ENCODE data around the gene TEX53.

Gene TEX53

DNA sequence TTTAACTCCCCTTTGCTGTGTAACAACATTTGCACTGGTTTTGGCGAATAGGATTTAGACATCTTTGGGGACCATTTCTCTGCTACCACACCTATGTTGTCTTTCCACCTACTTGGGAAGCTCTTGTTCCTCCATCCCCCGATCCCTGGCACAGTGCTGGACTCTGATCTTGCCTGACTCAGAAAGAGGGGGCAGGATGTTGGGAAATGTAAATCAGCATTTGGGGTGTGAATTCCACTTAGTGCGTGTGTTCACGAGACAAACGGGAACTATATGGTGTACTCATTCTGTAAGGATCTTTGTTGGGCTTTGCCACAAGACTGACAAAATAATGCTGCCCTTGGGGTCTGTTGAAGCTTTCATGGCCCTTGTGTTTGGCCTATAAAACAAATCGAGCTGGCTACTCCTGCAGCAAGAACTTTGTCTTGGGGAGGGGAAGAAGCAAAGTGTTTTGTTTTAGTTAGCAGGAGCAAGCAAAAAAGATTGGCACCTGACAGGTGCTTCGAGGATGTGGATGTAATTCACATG, 28.0 kb downstream of the TEX53 start:
- Histone ChIP-seq H2AFZ (ENCODE audit: low read depth) (no peak overlapping the region), H3K36me3 (ENCODE audit: insufficient read depth) (peaks cover 8% of the 10 kb centered on the region; the same call in 1 of the 2 replicates), H3K27ac (no peak overlapping the region), H3K4me3 (IDR thresholded peaks at IDR 0.05; ENCODE audit: insufficient read depth, low read depth, low read length) (no peak overlapping the region), H3K27me3 (ENCODE audit: insufficient read depth, low read depth) (no peaks in the 10 kb centered on the region), H3K4me1 (ENCODE audit: low read depth, poor library complexity, severe bottlenecking) (no peaks in the 10 kb centered on the region), H3K4me2 (no peak overlapping the region), H3K9ac (no peak overlapping the region), H3K79me2 (ENCODE audit: insufficient read depth, low read depth) (no peaks in the 10 kb centered on the region), H4K20me1 (ENCODE audit: insufficient read depth) (no peaks in the 10 kb centered on the region)
- TF ChIP-seq, protein P1, sequence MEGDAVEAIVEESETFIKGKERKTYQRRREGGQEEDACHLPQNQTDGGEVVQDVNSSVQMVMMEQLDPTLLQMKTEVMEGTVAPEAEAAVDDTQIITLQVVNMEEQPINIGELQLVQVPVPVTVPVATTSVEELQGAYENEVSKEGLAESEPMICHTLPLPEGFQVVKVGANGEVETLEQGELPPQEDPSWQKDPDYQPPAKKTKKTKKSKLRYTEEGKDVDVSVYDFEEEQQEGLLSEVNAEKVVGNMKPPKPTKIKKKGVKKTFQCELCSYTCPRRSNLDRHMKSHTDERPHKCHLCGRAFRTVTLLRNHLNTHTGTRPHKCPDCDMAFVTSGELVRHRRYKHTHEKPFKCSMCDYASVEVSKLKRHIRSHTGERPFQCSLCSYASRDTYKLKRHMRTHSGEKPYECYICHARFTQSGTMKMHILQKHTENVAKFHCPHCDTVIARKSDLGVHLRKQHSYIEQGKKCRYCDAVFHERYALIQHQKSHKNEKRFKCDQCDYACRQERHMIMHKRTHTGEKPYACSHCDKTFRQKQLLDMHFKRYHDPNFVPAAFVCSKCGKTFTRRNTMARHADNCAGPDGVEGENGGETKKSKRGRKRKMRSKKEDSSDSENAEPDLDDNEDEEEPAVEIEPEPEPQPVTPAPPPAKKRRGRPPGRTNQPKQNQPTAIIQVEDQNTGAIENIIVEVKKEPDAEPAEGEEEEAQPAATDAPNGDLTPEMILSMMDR (conservative IDR thresholded peaks at IDR 0.05; ENCODE audit: low read depth, low read length) = no peak

DNA sequence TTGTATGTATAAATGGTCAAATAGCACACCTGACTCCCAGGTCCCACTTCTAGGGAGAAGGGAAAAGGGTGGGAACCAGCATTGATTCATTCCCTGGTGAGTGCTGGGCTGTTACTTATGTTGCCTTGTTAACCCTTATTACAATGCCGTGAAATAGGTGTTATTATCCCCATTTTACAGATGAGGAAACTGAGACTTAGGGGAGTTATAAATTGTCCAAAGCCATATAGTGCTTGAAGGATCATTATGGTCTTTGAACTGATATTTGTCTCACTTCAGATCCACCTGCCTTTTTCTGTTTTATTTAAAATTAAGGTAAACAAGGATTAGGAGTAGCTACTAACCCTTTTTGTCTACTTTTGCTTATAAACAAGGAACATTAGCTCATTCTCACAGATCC, 30.1 kb downstream of the TEX53 start:
- Histone ChIP-seq H3K79me2 (ENCODE audit: insufficient read depth, low read depth) (no peaks in the 10 kb centered on the region), H3K4me2 (no peak overlapping the region), H3K4me3 (IDR thresholded peaks at IDR 0.05; ENCODE audit: insufficient read depth, low read depth, low read length) (no peak overlapping the region), H3K27ac (no peak overlapping the region), H3K4me1 (ENCODE audit: low read depth, poor library complexity, severe bottlenecking) (no peaks in the 10 kb centered on the region), H3K9ac (no peak overlapping the region), H3K36me3 (ENCODE audit: insufficient read depth) (peaks cover 8% of the 10 kb centered on the region; the same call in 1 of the 2 replicates), H2AFZ (ENCODE audit: low read depth) (no peak overlapping the region), H4K20me1 (ENCODE audit: insufficient read depth) (no peaks in the 10 kb centered on the region), H3K27me3 (ENCODE audit: insufficient read depth, low read depth) (no peaks in the 10 kb centered on the region)
- TF ChIP-seq, protein P1 (conservative IDR thresholded peaks at IDR 0.05; ENCODE audit: low read depth, low read length) = no peak

DNA sequence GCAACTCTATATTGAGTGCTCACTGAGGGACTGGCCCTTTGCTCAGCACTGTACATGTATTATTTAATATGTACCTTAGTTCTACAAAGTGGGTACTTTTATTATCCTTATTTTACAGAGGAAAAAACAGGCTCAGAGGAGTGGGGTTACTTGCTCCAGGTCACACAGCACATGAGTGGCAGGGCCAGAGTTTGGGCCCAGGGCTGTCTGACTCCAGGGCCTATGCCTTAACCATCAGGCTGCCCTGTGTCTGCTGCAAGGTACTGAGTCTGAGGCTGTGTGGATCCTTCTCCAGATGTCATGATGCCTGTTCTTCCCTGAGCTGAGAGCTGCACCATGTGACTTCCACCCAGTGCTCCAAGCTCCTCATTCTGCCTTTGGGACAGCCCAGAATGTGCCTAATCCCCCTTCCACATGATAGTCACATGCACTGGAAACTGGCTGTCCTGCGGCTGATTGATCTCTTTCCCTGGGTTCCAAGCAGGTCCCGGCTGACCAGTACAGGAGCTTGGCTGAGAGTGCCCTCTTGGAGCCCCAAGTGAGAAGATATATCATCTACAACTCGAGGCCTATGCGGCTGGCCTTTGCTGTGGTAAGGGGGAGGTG, 31.1 kb downstream of the TEX53 start:
- Histone ChIP-seq H3K27me3 (ENCODE audit: insufficient read depth, low read depth) (no peaks in the 10 kb centered on the region), H3K27ac (no peak overlapping the region), H3K79me2 (ENCODE audit: insufficient read depth, low read depth) (no peaks in the 10 kb centered on the region; the same call in 1 of the 2 replicates), H2AFZ (ENCODE audit: low read depth) (no peak overlapping the region), H3K4me2 (no peak overlapping the region), H3K4me1 (ENCODE audit: low read depth, poor library complexity, severe bottlenecking) (no peaks in the 10 kb centered on the region), H3K36me3 (ENCODE audit: insufficient read depth) (peaks cover 8% of the 10 kb centered on the region; the same call in 1 of the 2 replicates), H3K9ac (no peak overlapping the region), H4K20me1 (ENCODE audit: insufficient read depth) (no peaks in the 10 kb centered on the region), H3K4me3 (IDR thresholded peaks at IDR 0.05; ENCODE audit: insufficient read depth, low read depth, low read length) (no peak overlapping the region)
- TF ChIP-seq, protein P1 (conservative IDR thresholded peaks at IDR 0.05; ENCODE audit: low read depth, low read length) = no peak

DNA sequence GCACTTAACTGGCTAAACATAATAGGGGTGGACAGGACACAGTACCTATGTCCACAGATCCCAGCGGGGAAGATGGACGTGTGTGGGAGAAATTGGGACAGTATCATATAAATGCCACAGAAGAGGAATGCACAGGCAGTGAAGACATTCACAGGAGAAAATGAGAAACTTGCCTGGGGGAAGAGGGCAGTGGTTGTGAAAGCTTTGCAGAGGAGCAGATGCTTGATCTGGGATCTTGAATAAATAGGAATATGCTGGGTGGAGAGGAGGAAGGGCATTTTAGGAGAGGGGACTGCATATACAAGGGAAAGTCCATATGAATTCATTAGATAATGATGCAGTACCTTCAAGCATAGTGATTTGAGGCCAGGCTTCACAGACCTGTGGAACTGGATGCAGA, 32.9 kb downstream of the TEX53 start:
- Histone ChIP-seq H3K36me3 (ENCODE audit: insufficient read depth) (peaks cover 8% of the 10 kb centered on the region; the same call in 1 of the 2 replicates), H3K27ac (no peak overlapping the region), H3K9ac (no peak overlapping the region), H3K79me2 (ENCODE audit: insufficient read depth, low read depth) (peaks cover 2% of the 10 kb centered on the region; the same call in 1 of the 2 replicates), H3K4me2 (no peak overlapping the region), H3K4me3 (IDR thresholded peaks at IDR 0.05; ENCODE audit: insufficient read depth, low read depth, low read length) (no peak overlapping the region), H4K20me1 (ENCODE audit: insufficient read depth) (no peaks in the 10 kb centered on the region), H3K27me3 (ENCODE audit: insufficient read depth, low read depth) (no peaks in the 10 kb centered on the region), H2AFZ (ENCODE audit: low read depth) (no peak overlapping the region), H3K4me1 (ENCODE audit: low read depth, poor library complexity, severe bottlenecking) (peaks cover under 1% of the 10 kb centered on the region)
- TF ChIP-seq, protein P1 (conservative IDR thresholded peaks at IDR 0.05; ENCODE audit: low read depth, low read length) = no peak
